Right renal pelvis (tissue), 4 donors: ENCODE results near the gene MPL. TPM values are rescaled to one million over a fixed set of nuclear protein-coding genes. Genes with fewer than 3 reads are reported as not detected.

Experiments
- DNase-seq, 4 donors: peaks; one replicate each; pipeline ENCODE4 v3.0.0-alpha.2; 2013; ENCODE audit warnings: low read depth in 4 of 4, low spot score in 3 of 4, missing footprints in 1 of 4
- polyA plus RNA-seq, 4 donors: library from polyadenylated mRNA; unstranded; fragments of 120-200 nt; gene quantifications; one replicate each; pipeline ENCODE4 v1.2.1, GENCODE V29; 2013; ENCODE audit not compliant: insufficient read length in 4 of 4

MPL gene
- polyA plus RNA-seq, 4 donors = 0.11 to 0.84 (median 0.50) TPM

DNA sequence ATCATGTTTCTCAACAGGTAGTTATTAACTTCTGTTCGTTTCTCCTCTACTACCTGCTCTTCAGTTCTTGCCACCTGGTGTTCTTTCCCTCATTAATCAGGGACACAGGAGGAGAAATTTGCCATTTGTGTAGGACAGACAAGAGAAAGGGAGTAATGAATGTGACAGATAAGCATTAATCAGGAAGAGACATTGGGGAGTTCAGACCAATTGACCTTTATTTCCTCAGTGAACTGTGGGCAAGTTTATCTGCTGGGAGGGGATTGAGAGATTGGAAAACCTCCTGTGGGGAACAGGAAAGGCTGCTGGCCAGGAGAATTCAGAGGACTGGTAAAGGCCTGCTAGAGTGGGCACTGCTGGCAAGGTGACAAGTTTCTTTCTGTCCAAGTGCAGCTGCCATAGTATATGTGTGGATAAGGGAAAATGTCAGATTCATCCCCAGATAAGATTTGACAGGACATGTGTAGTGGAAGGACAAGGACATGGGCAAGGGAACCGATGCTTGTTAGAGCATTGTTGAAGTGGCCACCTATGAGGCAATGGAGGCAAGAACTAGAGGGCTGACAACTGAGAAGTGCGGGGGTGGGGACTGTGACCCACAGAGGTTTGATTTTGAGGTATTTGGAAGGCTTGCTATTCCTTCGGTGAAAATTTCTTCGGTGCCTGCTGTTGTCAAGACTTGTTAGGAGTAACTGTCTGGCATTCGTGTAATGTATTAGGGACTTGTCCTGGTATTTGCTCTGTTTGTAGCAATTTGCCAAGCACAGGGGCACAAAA, 64.7 kb downstream of the MPL start:
- no peak for DNase-seq

Other genes starting within 250 kb of the MPL start
- gene EBNA1BP2, start 165.5 kb upstream of the MPL start, polyA plus RNA-seq = 10 to 100 TPM; 72.7 to 79.2 (median 74.3) TPM
- gene CFAP57, start 165.5 kb upstream of the MPL start, polyA plus RNA-seq = 1 to 10 TPM; 2.9 to 4.1 (median 3.6) TPM
- gene TMEM125, start 67.8 kb upstream of the MPL start, polyA plus RNA-seq = 10 to 100 TPM; 13.4 to 17.1 (median 15.7) TPM
- 10 to 100 TPM; 26.2 to 30.6 (median 28.8) TPM for gene C1orf210, start 52.2 kb upstream of the MPL start, polyA plus RNA-seq
- 10 to 100 TPM; 48.1 to 59.1 (median 54.7) TPM for gene TIE1, start 36.8 kb upstream of the MPL start, polyA plus RNA-seq
- gene CDC20, start 21.2 kb downstream of the MPL start, polyA plus RNA-seq = 10 to 100 TPM; 35.9 to 42.6 (median 38.4) TPM
- gene ELOVL1, start 30.2 kb downstream of the MPL start, polyA plus RNA-seq = 10 to 100 TPM; 81.0 to 94.4 (median 86.9) TPM
- gene MED8, start 52.0 kb downstream of the MPL start, polyA plus RNA-seq = 10 to 100 TPM; 39.3 to 43.1 (median 41.2) TPM
- 10 to 100 TPM; 17.8 to 22.7 (median 20.2) TPM for gene SZT2, start 52.1 kb downstream of the MPL start, polyA plus RNA-seq
- gene HYI, start 116.1 kb downstream of the MPL start, polyA plus RNA-seq = 10 to 100 TPM; 35.1 to 39.1 (median 37.9) TPM
- gene PTPRF, start 193.1 kb downstream of the MPL start, polyA plus RNA-seq = 100 to 1,000 TPM; 203 to 222 (median 211) TPM